Measurements from ENCODE around the gene PIAS4. TPM values are rescaled to one million over a fixed set of nuclear protein-coding genes. Genes with fewer than 3 reads are reported as not detected.

PIAS4 gene
- total RNA-seq, 2 donors from 2014 or later: 12.7 to 17.1 TPM

DNA sequence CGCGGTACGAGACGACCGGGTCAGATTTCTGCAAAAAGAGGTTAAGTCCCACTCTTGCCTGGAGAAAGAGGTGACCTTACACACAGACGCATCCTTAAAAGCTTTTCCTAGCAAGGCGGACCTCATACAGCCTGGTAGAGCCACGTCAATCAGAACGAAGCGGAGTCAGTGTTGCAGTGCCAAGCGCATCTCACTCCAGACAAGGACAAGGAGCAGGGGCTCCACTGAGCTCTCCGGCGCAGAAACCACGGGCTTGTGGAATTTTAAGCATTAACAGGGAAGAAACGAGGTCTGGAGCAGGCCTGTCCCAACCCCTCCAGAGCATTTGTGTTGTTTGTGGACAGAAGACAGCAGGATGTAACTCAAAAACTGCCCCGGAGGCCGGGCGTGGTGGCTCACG is 29.4 kb upstream of the PIAS4 start:
- 88 to 92% methylated on average over 19 of the region's 19 CpGs for WGBS, 2 donors
- TF ChIP-seq, protein P1, sequence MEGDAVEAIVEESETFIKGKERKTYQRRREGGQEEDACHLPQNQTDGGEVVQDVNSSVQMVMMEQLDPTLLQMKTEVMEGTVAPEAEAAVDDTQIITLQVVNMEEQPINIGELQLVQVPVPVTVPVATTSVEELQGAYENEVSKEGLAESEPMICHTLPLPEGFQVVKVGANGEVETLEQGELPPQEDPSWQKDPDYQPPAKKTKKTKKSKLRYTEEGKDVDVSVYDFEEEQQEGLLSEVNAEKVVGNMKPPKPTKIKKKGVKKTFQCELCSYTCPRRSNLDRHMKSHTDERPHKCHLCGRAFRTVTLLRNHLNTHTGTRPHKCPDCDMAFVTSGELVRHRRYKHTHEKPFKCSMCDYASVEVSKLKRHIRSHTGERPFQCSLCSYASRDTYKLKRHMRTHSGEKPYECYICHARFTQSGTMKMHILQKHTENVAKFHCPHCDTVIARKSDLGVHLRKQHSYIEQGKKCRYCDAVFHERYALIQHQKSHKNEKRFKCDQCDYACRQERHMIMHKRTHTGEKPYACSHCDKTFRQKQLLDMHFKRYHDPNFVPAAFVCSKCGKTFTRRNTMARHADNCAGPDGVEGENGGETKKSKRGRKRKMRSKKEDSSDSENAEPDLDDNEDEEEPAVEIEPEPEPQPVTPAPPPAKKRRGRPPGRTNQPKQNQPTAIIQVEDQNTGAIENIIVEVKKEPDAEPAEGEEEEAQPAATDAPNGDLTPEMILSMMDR (IDR thresholded peaks at IDR 0.05): no peak
- TF ChIP-seq POLR2A (IDR thresholded peaks at IDR 0.05): no peak
- Histone ChIP-seq H3K36me3 (replicated peaks in 1 of 2; ENCODE audit: insufficient read depth in 1 of 2, low read depth in 2 of 2) (peaks cover 42 to 68% of the 10 kb centered on the region in 2 donors), H3K9me3 (no peaks in the 10 kb centered on the region), H3K4me1 (peaks cover 15% of the 10 kb centered on the region), H3K27me3 (no peaks in the 10 kb centered on the region), H3K4me3 (no peak overlapping the region), H3K27ac (no peak overlapping the region)
- no peak for ATAC-seq
- no peak for DNase-seq
- intact Hi-C loops (cut with DNase I): no loop called here

DNA sequence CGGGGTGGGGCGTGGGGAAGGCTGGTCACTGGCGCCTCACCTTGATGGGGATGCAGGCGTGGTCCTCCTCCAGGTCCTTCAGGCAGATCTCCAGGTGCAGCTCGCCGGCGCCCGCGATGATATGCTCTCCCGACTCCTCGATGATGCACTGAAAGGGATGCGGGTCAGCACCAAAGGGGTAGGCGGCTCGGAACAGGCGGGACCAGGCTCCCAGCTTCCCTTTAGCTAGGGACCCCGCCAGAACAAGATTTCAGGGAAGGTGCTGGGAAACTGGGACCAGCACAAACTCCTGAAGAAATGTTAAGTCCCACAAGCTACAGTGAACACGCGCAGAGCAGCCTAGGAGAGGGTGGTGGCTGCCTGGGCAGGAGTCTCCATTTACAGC is 28.3 kb upstream of the PIAS4 start:
- H3K27me3 ChIP-seq: no peaks in the 10 kb centered on the region
- ATAC-seq (no peak), DNase-seq (peak in 1 of 4 donors; percentile 19)
- H3K36me3 ChIP-seq (replicated peaks in 1 of 2; ENCODE audit: insufficient read depth in 1 of 2, low read depth in 2 of 2): peaks cover 42 to 71% of the 10 kb centered on the region in 2 donors
- peaks cover 26% of the 10 kb centered on the region for H3K4me1 ChIP-seq
- no peak overlapping the region for H3K27ac ChIP-seq
- intact Hi-C loops (cut with DNase I): no loop called here
- H3K9me3 ChIP-seq: no peaks in the 10 kb centered on the region
- H3K4me3 ChIP-seq: no peak overlapping the region
- 88 to 91% methylated on average over 17 to 18 of the region's 18 CpGs for WGBS, 2 donors
- TF ChIP-seq, protein P1 (IDR thresholded peaks at IDR 0.05): no peak
- TF ChIP-seq POLR2A (IDR thresholded peaks at IDR 0.05): no peak

DNA sequence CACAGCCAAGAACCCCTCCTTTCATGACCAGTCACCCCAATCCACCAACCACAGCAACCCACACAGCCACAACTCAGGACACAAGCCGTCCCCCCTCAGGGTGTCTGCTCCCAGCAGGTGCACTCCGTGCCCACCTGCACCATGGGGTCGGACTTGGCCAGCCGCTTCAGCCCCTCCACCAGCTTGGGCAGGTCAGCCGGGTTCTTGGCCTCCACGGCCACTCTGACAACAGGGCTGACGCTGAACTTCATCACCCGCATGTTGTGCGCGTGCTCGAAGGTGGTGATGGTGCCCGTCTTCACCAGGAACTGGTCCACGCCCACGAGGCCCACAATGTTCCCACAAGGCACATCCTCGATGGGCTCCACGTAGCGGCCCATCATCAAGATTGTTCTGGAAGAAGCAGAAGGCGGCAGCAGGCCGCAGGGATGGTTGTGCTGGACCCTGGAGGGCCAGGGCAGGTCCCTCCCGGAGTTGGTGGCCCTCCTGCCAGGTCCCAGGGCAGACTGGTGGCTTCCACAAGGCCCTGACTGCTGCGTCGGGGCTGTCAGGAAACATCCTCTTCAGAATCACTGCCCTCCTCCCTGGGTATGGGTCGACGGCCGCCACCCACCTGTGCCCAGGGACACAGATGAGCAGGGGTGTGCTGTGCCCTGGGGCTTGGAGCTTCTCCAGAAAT is 27.7 kb upstream of the PIAS4 start:
- peaks cover 42 to 71% of the 10 kb centered on the region in 2 donors for H3K36me3 ChIP-seq (replicated peaks in 1 of 2; ENCODE audit: insufficient read depth in 1 of 2, low read depth in 2 of 2)
- H3K27ac ChIP-seq: no peak overlapping the region
- peaks cover 29% of the 10 kb centered on the region for H3K4me1 ChIP-seq
- no peak for TF ChIP-seq POLR2A (IDR thresholded peaks at IDR 0.05)
- TF ChIP-seq, protein P1 (IDR thresholded peaks at IDR 0.05): no peak
- DNase-seq (peak in 1 of 4 donors; percentile 16), ATAC-seq (no peak)
- no peak overlapping the region for H3K4me3 ChIP-seq
- H3K9me3 ChIP-seq: no peaks in the 10 kb centered on the region
- WGBS, 2 donors: 87 to 96% methylated on average over 9 to 25 of the region's 25 CpGs
- intact Hi-C loops (cut with DNase I): no loop called here
- H3K27me3 ChIP-seq: no peaks in the 10 kb centered on the region

DNA sequence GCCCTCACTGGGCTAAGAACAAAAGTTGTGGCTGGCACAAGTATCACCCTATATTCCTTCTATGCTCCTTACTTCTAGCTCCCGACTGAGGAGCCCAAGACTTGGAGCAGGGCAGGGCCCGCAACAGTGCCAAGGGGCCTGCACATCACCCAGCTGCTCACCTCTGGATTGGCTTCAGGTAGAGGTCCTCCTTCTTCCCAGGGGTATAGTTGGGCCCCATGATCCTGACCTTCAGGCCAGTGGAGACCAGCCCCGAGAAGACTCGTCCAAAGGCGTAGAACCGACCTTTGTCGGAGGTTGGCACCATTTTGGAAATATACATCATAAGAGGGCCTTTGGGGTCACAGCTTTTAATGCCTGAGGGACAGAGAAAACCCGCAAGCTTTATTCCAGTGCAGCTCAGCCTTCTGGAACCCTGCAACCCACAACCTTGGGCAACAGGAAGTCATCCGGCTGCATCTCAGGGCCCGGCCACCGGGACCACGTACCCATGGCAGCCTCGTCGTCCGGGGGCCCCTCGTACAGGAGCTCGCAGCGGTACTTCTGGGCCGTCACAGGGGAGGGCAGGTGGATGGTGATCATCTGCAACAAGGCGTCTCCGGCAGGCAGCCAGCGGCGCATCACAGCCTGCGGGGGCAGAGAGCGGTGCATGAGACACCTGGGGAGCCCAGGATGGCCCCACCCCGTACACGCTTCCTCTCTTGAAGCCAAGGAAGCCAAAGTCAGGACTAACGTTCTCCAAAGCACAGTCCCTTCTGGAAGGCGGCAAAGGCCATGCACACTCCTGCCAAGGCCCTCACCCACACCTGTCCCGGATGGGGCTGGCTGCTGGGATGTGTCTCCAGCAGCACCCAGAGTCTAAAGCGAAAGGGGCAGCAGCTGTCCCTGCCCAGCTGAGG is 26.9 kb upstream of the PIAS4 start:
- WGBS, 2 donors: 82 to 92% methylated on average over 7 to 30 of the region's 31 CpGs
- DNase-seq: peak in 2 of 4 donors; percentile 13 to 17
- no peak overlapping the region for H3K27ac ChIP-seq
- no peaks in the 10 kb centered on the region for H3K9me3 ChIP-seq
- intact Hi-C loops (cut with DNase I): no loop called here
- H3K4me1 ChIP-seq: peaks cover 31% of the 10 kb centered on the region
- H3K36me3 ChIP-seq (replicated peaks in 1 of 2; ENCODE audit: insufficient read depth in 1 of 2, low read depth in 2 of 2): peaks cover 42 to 70% of the 10 kb centered on the region in 2 donors
- no peaks in the 10 kb centered on the region for H3K27me3 ChIP-seq
- H3K4me3 ChIP-seq: no peak overlapping the region
- TF ChIP-seq POLR2A (IDR thresholded peaks at IDR 0.05): no peak
- TF ChIP-seq, protein P1 (IDR thresholded peaks at IDR 0.05): no peak
- ATAC-seq: no peak

Data from body of pancreas (tissue), 4 donors.